GM13976 (cell line): ENCODE results near the gene PDHB.

Experiments
- DNase-seq: peaks from one replicate; pipeline ENCODE4 v3.0.0; 2012; ENCODE audit warnings: low spot score
- CTCF ChIP-seq: IDR thresholded peaks from 2 replicates; pipeline ENCODE4 v1.5.1; 2012; ENCODE audit warnings: borderline replicate concordance, mild to moderate bottlenecking; ENCODE audit not compliant: insufficient read depth; ENCODE audit errors: extremely low read depth, missing control alignments, control extremely low read depth
- in situ Hi-C: fragments of 300-500 bp; cut with MboI; formaldehyde crosslinking; loops from one replicate; pipeline ENCODE4 v1.12.0; 2022; ENCODE audit warnings: low sequenced_read_pairs, mixed read lengths, inconsistent platforms; ENCODE audit not compliant: unreplicated experiment

The PDHB gene

DNA sequence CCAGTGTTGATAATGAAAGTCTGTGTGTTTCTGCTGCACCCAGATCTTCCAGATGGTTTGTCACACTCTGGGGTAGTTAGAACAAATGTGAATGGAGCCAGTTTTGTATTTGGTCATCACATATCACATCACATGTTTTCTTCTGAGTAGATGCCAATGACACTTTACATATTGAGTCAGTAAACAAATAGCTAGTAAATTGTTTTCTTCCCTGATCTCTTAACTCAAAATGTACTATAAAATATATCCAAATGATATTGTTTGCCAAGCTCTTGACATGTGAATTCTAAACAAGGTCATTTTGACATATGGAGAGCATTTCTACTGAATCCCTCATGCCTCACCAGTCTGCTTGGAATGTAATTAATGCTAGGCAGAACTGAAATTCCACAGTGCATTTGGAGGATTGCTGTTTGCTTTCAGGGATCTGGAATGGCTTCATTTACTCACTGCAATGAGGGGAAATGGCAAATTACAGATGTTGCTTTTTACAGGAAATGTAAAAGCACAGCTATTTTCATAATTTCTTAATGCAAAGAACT is 45.0 kb downstream of the PDHB start:
- in situ Hi-C loops = no loop called here
- no peak for TF ChIP-seq CTCF

DNA sequence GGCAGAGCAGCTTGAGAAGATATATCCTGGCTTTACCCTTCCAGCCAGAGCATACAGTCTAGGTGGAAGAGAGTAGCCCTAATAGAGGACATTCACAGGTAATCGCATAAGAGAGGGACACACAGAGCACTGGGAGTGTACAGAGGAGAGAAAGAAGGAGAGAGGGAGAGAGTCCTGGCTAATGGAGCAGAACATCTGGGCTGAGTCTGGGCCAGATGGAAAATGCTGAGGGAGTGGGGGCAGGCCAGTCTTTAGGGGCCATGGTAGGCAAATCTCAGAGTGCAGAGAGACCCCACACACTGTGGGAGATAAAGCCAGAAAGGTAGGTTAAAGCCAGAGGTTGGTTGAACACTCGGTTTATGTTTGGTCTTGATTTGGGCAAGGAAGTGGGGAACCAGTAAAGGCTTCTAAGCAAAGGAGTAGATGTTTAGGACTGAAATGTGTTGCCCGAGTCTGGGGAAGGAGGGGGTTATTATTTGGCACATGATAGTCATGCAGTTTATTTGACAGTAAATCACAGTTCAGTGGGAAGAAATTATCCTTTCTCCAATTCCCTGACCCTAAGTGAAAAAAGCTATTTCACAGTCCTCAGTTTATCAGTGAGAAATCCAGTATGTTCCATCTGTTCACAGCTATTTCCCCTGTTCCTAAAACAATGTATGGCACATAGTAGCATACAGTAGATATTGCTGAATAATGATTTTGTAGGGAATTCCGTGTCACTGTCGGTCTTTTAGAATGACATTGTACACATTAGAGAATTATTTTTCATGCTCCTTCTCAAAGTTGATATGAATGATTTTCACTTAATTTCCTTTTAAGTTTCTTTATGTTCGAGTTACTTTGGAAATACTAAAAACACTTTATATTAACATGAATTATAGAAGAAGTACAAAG is 45.7 kb downstream of the PDHB start:
- DNase-seq = no peak
- TF ChIP-seq CTCF = no peak
- in situ Hi-C loops = no loop called here

More for the DNA sequence above, 45.0 kb downstream of the PDHB start:
- DNase-seq = no peak

DNA sequence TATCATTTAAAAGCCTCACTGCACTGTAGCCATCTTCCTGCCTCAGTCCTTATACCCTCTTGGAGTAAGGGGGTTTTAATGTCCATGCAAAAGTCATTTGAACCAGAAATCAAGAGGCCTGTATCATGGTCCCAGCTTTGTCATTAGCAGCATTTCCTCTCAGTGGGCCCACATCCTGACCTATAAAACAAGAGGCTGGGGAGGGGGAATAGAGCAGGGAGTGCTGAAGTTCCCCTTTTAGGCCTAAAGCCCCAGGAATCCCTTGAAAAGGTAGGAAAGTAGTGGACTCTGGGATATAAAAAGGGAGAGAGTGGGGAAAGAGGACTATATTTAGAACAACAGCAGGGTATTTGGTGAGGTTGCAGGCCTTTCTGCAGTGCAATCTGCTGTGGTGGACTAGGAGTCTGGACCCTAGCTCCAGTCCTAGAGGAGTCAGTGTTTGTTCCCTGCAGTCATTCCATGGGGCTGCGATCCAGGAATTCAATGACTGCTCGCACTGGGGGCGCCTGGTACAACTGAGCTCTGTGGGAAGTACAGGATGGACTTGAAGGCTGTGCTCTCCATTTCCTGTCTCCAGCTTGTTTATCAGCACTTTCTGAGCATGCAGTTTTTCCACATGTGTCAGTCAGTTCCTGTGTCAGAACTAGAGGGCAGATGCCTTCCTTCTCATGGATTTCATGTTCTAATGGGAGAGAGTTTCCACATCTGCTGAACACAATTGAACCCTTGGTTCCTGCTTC is 46.8 kb downstream of the PDHB start:
- no peak for TF ChIP-seq CTCF
- DNase-seq = no peak
- in situ Hi-C loops = no loop called here

DNA sequence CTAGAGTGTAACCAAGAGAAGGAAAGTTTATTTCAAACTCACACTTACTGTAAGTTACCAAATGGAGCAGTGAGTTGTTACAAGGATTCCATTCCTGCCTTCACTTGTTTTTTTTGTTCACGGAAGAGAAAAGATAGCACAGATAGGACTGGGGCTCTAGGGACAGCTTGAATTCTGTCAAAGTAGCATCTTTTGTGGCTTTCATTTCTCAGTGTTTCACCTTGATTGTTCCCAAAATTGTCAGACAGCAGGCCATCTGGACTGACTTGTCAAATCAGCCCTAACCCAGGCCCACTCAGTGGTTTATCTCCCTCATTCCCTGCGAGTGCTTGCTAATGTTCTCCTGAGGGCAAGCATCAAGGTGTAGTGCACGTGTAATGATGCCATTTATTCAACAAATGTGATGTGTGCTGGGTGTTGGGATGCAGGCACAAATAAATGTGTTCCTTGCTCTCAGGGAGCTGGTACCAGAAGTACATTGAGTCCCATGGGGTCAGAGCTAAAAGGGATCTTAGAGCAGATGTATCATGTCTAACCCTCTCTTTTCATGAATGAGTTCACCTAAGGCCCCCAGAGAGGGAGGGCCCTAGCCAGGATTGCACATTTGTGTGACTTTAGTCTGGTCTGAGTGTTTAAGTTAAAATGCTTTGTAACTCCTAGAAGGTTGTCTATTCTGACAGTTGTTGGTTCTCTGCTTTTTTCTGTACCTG is 49.1 kb downstream of the PDHB start:
- in situ Hi-C loops = no loop called here
- no peak for TF ChIP-seq CTCF
- DNase-seq = no peak

DNA sequence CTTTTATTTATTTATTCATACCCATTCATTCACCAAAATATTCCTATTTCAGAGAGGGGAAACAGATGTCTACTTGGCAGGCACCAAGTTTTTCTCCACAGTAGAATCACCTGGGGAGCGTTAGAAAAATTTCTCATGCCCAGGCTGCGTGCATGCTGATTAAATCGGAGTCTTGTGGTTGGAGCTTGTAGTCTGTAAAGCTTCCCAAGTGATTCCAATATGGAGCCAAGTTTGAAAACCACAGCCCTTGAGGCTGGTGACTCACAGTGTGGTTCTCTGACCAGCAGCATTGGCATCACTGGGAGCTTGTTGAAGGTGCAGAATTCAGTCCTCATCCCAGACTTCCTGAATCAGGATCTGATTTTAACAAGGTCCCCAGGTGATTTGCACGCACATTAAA is 49.7 kb downstream of the PDHB start:
- no peak for TF ChIP-seq CTCF
- no peak for DNase-seq
- in situ Hi-C loops = no loop called here

DNA sequence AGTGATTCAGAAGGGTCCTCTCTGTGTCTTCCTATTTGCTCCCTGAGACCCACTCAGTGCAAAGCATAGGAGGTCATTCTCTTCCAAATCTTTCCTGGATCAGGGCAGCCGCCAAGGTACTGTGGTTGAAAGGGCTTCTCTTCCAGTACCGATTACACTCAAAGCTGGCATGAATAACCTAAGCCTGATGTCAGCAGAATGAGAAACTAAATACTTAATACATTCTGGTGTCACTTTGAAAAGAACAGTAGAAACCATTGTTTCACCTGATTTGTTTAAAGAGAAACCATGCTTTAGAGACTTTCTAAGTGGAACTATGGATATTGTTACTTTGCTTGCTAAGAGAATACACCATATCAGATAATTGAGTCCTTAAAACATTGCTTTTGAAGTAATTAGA is 50.2 kb downstream of the PDHB start:
- no peak for TF ChIP-seq CTCF
- in situ Hi-C loops = no loop called here
- no peak for DNase-seq
